ENCODE data around the gene OCA2. TPM values are rescaled to one million over a fixed set of nuclear protein-coding genes. Genes with fewer than 3 reads are reported as not detected.

The OCA2 gene
- total and polyA plus RNA-seq, 12 donors = 0.13 to 0.44 (median 0.23) TPM; not detected in 7

DNA sequence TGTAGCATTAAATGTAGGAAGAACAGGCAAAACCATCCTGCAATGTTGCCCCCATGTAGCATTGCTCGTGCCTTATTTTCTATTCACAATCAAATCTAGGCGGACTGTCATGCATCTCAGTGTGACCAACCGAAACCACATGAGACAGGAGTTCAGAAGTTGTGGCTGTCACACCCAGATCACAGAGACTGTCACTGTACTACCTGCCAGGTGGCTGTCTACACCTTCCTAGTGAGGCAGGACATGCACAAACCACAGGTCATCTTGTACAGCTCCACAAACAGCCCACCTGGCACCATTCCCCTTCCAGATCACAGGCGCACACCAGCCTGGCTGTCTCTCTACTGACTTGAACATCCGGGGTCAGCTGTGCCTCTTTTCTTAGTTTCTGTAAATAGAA is 392.8 kb downstream of the OCA2 start:
- no peaks in the 10 kb centered on the region for H3K27me3 ChIP-seq
- WGBS, 4 donors = 79 to 91% (median 87%) methylated on average over 3 to 5 of the region's 5 CpGs
- no peaks in the 10 kb centered on the region for H3K36me3 ChIP-seq (replicated peaks in 1 of 2)
- TF ChIP-seq, protein P1, sequence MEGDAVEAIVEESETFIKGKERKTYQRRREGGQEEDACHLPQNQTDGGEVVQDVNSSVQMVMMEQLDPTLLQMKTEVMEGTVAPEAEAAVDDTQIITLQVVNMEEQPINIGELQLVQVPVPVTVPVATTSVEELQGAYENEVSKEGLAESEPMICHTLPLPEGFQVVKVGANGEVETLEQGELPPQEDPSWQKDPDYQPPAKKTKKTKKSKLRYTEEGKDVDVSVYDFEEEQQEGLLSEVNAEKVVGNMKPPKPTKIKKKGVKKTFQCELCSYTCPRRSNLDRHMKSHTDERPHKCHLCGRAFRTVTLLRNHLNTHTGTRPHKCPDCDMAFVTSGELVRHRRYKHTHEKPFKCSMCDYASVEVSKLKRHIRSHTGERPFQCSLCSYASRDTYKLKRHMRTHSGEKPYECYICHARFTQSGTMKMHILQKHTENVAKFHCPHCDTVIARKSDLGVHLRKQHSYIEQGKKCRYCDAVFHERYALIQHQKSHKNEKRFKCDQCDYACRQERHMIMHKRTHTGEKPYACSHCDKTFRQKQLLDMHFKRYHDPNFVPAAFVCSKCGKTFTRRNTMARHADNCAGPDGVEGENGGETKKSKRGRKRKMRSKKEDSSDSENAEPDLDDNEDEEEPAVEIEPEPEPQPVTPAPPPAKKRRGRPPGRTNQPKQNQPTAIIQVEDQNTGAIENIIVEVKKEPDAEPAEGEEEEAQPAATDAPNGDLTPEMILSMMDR (IDR thresholded peaks at IDR 0.05) = no peak
- no peak for TF ChIP-seq POLR2A (IDR thresholded peaks at IDR 0.05)
- no peaks in the 10 kb centered on the region for H3K4me1 ChIP-seq (replicated peaks in 1 of 2)
- H3K9me3 ChIP-seq (replicated peaks in 1 of 3) = no peaks in the 10 kb centered on the region
- intact Hi-C loops (cut with DNase I) = no loop called here
- H3K4me3 ChIP-seq = no peak overlapping the region
- no peak for DNase-seq
- no peak overlapping the region for H3K27ac ChIP-seq

DNA sequence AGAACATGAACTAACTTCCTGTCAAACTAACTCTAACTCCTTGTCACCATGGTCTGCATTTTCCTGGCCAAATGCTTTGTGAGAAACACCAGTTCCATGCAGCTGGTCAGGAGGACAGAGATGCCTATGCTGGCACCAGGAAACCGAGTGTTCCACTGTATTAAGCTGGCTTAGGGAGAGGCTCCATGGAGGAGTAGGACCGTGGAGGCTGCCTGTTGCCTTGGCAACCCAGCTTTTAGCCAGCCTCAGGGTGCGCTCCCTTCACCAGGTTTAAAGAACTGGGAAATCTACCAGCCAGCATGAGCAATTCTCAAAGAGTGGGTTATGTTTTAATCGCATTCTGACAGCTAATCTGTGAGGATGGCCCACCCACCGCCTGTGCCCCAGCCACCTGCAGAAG is 394.1 kb downstream of the OCA2 start:
- TF ChIP-seq, protein P1 (IDR thresholded peaks at IDR 0.05) = no peak
- TF ChIP-seq POLR2A (IDR thresholded peaks at IDR 0.05) = no peak
- no peak for DNase-seq

More for the DNA sequence above, 394.1 kb downstream of the OCA2 start:
- Histone ChIP-seq H3K9me3 (replicated peaks in 1 of 3) (no peaks in the 10 kb centered on the region), H3K27me3 (no peaks in the 10 kb centered on the region), H3K36me3 (replicated peaks in 1 of 2) (no peaks in the 10 kb centered on the region), H3K4me1 (replicated peaks in 1 of 2) (no peaks in the 10 kb centered on the region), H3K27ac (no peak overlapping the region), H3K4me3 (no peak overlapping the region)
- WGBS, 4 donors = 65 to 73% (median 71%) methylated on average over 5 of the region's 5 CpGs
- intact Hi-C loops (cut with DNase I) = no loop called here

Other genes starting within 250 kb of the OCA2 start
- gene HERC2, start 222.9 kb upstream of the OCA2 start, total RNA-seq = 10 to 100 TPM; 42.4 to 63.0 (median 53.0) TPM
- gene HERC2, start 222.9 kb upstream of the OCA2 start, polyA plus RNA-seq = 10 to 100 TPM; 24.9 to 39.8 (median 38.0) TPM